ENCODE data around the gene COL5A3.
"Not testable (repeated sequence)": the region's sequence is repeated elsewhere in the genome, so short reads cannot be mapped to it uniquely, and the experiment has no call there.

The COL5A3 gene

DNA sequence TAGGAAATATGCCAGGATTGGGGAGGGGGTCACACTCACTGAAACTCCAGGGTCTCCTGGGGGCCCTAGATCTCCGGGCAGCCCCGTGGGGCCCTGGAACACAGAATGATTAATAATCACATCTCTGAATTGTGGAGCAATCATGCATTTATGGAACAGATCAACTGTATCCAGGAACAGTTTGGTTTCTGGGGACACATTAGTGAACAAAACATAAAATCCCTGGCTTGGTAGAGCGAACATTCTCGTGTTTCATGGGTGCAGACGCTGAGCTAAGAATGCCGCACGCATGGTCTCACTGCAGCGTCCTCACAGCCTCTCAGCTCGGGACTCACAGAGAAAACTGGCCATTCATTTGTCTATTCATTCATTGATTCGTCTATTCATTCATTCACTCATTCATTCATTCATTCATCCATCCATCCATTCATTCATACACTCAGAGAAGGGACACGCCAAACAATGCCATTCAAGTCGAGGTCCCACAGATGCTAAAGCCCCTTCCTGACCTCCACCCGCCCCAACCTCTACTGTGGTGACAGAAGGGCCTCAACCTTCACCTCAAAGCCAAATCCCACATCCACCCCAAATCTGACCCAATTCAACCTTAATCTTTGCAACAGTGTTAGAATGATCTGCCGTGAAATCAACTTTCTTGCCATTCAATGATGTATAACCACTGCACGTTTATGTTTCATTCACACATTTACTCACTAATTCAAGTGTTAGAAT lies 39.0 kb downstream of the COL5A3 start:
- DNase-seq (ENCODE audit: low read depth in 2 of 2) = no peak

- no peak for DNase-seq (ENCODE audit: low read depth in 2 of 2)
These were observed 39.8 kb downstream of the COL5A3 start for GRCh38 chr19:9970481-9970880.

- DNase-seq (ENCODE audit: low read depth in 2 of 2) = no peak
These were observed 40.7 kb downstream of the COL5A3 start for GRCh38 chr19:9969688-9969975.

- no peak for DNase-seq (ENCODE audit: low read depth in 2 of 2)
These were observed 41.2 kb downstream of the COL5A3 start for GRCh38 chr19:9968820-9969687.

GRCh38 chr19:9967326-9967725 lies 43.0 kb downstream of the COL5A3 start:
- no peak for DNase-seq (ENCODE audit: low read depth in 2 of 2)

GRCh38 chr19:9966448-9966847 lies 43.9 kb downstream of the COL5A3 start:
- DNase-seq (ENCODE audit: low read depth in 2 of 2) = no peak

DNA sequence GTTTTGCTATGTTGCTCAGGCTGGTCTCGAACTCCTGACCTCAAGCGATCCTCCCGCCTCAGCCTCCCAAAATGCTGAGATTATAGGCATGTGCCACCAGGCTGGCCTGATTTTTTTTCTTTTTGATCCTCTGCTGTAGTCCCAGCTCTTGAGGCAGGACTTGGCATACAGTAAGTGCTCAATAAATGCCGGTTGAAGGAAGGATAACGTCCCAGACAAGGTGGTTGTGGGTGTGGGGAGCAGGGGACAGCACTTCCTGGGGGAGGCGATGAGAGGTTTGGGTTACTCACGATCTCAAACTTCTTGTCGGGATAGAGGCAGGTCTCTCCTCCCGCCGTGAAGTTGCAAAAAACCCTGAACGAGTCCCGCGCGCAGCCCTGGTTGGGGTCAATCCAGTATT lies 44.3 kb downstream of the COL5A3 start:
- no peak for DNase-seq (ENCODE audit: low read depth in 2 of 2)

DNA sequence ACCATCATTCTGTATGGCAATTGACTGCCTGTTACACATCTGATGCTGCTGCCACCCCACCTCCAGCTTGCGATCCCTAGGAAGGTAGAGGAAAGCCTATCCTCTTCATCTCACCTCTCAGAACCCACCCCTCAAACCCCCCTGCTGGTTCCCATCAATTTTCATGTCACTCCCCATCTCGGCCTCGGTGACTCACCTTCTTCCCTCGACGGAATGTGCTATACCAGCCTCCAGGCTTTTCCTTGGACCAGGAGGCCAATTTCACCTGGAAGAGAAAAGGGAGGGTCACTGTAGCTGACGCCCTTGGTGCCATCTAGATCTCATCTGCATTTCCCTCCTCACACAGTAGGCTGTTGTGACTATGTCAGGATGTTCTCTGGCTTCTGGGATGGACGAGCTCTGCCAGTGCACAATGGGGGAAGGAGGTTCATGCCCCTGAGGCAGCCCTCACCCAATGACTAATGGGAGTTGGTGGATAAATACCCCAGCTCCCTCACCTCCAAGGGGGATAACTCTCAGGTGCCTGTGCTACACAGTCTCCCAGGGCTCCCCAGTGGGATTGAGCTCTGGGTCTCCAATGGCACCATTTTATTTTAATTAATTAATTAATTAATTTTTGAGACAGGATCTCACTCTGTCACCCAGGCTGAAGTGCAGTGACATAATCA lies 47.5 kb downstream of the COL5A3 start:
- DNase-seq (ENCODE audit: low read depth in 2 of 2) = no peak

- DNase-seq (ENCODE audit: low read depth in 2 of 2) = no peak
These were observed 49.2 kb downstream of the COL5A3 start for GRCh38 chr19:9961103-9961502.

DNA sequence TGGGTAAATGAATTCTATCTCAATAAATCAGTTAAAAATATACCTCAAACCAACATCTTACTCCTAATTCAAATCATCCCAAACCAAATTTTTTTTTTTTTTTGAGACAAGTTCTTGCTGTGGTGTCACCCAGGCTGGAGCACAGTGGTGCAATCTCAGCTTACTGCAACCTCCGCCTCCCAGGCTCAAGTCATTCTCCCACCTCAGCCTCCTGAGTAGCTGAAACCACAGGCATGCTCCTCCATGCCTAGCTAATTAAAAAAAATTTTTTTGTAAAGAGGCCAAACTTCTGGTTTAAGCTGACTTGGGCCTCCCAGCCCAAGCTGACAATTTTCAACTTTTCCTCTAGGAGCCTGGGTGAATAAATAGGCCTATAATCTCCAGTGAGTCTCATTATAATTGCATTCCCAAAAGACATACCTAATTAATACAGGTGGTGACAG lies 51.9 kb downstream of the COL5A3 start:
- no peak for DNase-seq (ENCODE audit: low read depth in 2 of 2)

DNA sequence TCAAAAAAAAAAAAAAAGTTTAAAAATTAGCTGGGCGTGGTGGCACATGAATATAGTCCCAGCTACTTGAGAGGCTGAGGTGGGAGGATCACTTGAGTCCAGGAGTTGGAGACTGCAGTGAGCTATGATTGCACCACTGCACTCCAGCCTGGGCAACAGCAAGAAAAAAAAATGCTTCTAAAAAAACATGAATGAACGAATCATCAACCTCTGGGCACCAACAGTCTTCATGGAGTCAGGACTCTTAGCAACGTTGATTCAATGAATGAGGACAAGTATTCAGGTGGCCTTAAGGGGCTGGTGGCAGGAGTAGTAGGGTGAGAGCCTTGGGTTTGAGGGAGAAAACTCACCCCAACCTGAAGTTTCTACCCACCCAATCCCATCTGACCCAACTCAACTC lies 53.3 kb downstream of the COL5A3 start:
- no peak for DNase-seq (ENCODE audit: low read depth in 2 of 2)

DNA sequence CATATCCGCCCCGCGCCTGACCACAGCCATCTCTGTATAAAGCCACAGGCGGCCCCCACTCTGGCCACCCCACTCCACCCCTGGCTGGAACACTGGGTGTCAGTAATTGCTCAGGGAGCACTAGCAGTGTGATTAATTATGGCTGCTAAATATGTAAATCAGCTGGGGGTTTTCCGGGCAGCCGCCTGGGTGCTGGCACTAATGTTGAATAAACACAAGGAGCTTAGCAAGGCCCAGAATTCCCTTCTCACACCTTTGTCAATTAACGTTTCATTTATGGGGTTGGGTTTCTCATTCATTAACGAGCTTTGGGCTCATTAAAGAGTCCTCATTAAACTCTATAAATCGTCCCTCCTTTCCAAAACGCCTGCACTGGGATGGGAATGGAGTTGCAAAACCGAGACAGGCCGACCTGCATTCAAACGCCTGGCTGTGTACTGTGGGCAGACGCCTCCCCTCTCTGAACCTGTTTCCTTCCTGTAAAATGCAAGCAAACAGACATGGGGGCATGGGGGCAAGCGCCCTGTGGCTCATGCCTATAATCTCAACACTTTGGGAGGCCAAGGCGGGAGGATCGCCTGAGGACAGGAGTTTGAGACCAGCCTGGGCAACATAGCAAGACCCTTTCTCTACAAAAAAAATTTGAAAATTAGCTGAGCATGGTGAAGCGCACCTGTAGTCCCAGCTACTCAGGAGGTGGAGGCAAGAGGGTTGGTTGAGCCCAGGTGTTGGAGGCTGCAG lies 56.3 kb downstream of the COL5A3 start:
- DNase-seq (ENCODE audit: low read depth in 2 of 2) = no peak

DNA sequence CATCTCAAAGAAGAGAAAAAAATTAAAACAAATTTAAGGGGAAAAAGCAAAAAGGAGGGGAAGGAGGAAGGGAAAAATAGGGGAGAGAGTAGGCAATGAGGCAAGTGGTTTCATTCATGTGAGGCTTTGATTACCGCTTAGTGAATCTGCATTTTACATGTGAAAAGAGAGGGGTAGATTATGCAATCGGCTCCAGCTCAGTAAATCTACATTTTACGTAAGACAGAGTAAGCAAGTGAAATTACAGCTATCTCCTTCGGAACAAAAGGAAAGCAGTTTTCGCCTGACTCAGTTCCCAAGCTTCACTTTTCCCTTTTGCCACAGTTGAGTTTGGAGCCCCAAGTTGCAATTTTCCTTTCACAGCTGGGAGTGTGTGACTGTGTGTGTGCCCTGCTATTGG lies 58.0 kb downstream of the COL5A3 start:
- DNase-seq (ENCODE audit: low read depth in 2 of 2) = no peak

DNA sequence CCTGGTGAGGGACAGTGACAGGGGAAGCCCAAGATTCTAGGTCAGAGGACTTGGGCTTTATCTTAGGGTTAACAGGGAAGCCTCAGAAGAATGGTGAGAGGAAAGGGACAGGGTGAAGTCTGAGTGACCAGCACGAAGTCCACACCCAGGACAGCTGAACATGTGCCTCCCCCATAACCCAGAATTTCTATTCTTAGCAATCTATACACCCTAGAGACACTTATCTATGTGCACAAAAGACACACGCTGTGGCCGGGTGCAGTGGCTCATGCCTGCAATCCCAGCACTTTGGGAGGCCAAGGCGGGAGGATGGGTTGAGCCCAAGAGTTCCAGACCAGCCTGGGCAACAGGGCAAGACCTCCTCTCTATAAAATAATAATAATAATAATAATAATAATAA lies 62.9 kb downstream of the COL5A3 start:
- DNase-seq (ENCODE audit: low read depth in 2 of 2) = no peak

DNA sequence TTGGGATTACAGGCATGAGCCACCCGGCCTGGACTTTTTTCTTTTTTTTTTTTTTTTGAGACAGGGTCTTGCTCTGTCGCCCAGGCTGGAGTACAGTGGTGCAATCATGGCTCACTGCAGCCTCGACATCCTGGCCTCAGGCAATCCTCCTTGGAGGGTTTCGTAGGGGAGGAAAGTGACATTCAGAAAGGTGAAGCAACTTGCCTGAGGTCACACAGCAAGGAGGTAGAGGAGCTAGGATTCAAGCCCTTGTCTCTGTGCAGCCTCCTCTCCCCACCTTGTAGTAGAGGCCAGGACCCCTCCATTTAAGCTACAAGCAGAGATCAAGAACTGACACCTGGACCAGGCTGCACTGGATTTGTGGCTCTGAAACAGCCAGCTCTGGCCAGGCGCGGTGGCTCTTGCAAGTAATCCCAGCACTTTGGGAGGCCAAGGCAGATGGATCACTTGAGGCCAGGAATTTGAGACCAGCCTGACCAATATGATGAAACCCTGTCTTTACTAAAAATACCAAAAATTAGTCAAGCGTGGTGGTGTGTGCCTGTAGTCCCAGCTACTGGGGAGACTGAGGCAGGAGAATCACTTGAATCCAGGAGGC lies 63.7 kb downstream of the COL5A3 start:
- not testable (repeated sequence) for DNase-seq (ENCODE audit: low read depth in 2 of 2)

- no peak for DNase-seq (ENCODE audit: low read depth in 2 of 2)
These were observed 64.9 kb downstream of the COL5A3 start for GRCh38 chr19:9945319-9945966.

GRCh38 chr19:9943744-9944143 lies 66.6 kb downstream of the COL5A3 start:
- no peak for DNase-seq (ENCODE audit: low read depth in 2 of 2)

GRCh38 chr19:9941671-9942070 lies 68.6 kb downstream of the COL5A3 start:
- DNase-seq (ENCODE audit: low read depth in 2 of 2) = no peak

DNA sequence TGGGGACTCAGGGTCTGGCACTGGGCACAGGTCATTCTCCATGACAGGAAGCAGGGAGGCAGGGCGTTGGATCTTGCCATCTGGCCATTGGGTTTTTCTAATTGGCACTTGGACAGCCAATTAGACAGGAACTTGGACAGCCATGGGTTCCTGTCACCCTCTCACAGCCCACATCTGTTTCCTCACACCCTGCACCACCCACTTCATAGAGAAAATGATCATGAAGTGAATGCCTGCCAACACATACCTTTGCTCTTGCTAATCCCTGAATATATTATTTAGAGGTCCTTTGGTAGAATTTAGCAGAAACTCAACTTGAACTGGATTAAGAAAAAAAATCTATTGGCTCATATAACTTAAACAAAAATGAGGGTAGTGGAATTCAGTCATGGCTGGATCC lies 69.1 kb downstream of the COL5A3 start:
- DNase-seq (ENCODE audit: low read depth in 2 of 2) = no peak

DNA sequence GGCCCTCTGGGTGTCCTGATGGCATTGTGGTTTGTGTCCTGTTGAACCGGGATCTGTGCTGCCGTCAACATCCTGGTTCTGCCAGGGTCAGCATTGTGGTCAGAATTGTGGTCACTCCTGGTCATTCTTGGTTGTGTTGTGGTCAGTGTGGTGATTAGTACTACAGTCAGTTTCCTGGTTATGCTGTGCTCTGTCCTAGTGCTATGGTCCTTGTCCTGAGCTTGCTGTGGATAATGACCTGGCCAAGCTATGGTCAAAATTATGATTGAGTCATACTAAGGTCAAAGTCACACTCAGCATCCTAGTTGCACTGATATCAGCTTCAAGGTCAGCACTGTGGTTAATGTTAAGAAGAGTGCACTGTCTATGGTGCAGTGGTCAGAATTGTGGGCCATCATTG lies 69.5 kb downstream of the COL5A3 start:
- no peak for DNase-seq (ENCODE audit: low read depth in 2 of 2)

DNA sequence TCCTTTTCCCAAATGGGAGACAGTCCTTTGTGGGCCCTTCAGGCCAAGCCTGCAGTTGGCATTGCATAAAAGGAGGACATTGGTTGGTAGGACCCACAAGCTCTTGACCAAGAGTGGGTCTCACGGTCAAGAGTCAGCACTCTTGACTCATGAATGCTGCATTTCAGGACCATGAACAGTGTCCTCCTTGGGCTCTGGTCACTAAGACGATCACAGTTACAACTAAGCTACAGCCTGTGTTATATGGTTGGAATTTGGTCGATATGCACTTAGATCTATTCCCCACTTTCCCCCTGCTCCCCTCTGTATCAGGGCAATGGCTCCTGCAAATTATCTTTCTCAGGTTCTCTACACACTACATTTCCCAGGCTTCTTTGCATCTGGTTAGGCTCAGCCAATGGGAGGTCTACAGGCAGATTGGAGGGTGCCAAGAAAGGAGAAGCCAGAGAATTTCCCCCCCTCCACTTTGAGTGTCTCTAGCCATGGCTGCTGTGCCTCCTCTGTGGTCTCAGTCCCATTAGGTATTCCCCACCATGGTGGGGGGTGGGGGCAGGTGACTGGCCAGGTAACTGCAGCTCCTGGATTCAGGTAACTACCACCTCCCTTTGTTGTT lies 70.9 kb downstream of the COL5A3 start:
- DNase-seq (ENCODE audit: low read depth in 2 of 2) = no peak

All from stimulated activated CD4-positive, alpha-beta T cell treated with anti-CD3 and anti-CD28 coated beads, Interleukin-4, amount 100 ng/mL, for 48 hours (primary cell).